Panc1 (cell line): ENCODE measurements around the gene WDR6.

ENCODE experiments used
- POLR2AphosphoS5 ChIP-seq: IDR thresholded peaks from 2 replicates; pipeline ENCODE4 v1.6.1; 2012; ENCODE audit warnings: mild to moderate bottlenecking, low read depth, low read length, moderate library complexity
- REST ChIP-seq, 2 experiments: IDR thresholded peaks; 2 replicates each; pipeline ENCODE4 v1.6.1; 2011 to 2012; ENCODE audit warnings: low read depth in 2 of 2, control low read depth in 1 of 2, low read length in 1 of 2, mild to moderate bottlenecking in 1 of 2, moderate library complexity in 1 of 2; ENCODE audit not compliant: insufficient read depth in 1 of 2
- SIN3A ChIP-seq: IDR thresholded peaks from 2 replicates; pipeline ENCODE4 v1.6.1; 2012; ENCODE audit warnings: low read depth, mild to moderate bottlenecking, low read length, moderate library complexity, borderline replicate concordance; ENCODE audit not compliant: insufficient read depth
- TCF7L2 ChIP-seq: IDR thresholded peaks from 2 replicates; pipeline ENCODE4 v1.6.1; 2011; ENCODE audit warnings: mild to moderate bottlenecking, low read depth, low read length, inconsistent platforms
- TF ChIP-seq, protein P1 (sequence below): fragments of 450-650 bp; IDR thresholded peaks from 2 replicates; pipeline ENCODE4 v1.5.1; 2017; ENCODE audit warnings: mild to moderate bottlenecking

- TF ChIP-seq POLR2AphosphoS5, result no peak
- TF ChIP-seq, protein P1, sequence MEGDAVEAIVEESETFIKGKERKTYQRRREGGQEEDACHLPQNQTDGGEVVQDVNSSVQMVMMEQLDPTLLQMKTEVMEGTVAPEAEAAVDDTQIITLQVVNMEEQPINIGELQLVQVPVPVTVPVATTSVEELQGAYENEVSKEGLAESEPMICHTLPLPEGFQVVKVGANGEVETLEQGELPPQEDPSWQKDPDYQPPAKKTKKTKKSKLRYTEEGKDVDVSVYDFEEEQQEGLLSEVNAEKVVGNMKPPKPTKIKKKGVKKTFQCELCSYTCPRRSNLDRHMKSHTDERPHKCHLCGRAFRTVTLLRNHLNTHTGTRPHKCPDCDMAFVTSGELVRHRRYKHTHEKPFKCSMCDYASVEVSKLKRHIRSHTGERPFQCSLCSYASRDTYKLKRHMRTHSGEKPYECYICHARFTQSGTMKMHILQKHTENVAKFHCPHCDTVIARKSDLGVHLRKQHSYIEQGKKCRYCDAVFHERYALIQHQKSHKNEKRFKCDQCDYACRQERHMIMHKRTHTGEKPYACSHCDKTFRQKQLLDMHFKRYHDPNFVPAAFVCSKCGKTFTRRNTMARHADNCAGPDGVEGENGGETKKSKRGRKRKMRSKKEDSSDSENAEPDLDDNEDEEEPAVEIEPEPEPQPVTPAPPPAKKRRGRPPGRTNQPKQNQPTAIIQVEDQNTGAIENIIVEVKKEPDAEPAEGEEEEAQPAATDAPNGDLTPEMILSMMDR, result no peak
- TF ChIP-seq SIN3A, result no peak
- no peak for TF ChIP-seq REST (IDR thresholded peaks at IDR 0.05; ENCODE audit: insufficient read depth in 1 of 2, low read depth in 2 of 2, low read length in 1 of 2)
- no peak for TF ChIP-seq TCF7L2
Measured at GRCh38 chr3:48982016-48982415, 25.2 kb upstream of the WDR6 start.
